HG03060 (cell line): ENCODE results near the gene CCDC171.

Experiments used
- ATAC-seq: cut with Tn5 transposase; IDR thresholded peaks from one replicate; pipeline ENCODE4 v1.9.1; 2021; ENCODE audit warnings: low read depth, moderate number of reproducible peaks; ENCODE audit not compliant: unreplicated experiment

The CCDC171 gene

DNA sequence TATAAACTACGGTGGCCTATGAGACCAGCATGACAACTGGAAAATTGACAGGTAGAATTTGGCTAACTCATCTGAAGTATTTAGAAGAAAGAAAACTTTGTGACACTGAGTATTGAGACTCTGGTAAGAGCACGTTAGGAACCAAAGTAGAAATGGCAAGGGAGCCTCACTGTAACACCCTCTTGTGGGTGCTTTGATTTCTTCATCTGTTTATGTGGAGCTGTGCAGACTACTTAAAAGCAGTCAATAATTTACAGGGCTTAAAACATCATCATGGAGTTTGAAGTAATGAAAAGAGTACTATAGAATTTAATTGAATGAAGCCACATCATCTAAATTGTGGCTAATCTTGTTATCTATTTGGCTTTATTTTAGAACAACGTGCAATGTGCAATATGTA is 414.2 kb downstream of the CCDC171 start:
- no peak for ATAC-seq

DNA sequence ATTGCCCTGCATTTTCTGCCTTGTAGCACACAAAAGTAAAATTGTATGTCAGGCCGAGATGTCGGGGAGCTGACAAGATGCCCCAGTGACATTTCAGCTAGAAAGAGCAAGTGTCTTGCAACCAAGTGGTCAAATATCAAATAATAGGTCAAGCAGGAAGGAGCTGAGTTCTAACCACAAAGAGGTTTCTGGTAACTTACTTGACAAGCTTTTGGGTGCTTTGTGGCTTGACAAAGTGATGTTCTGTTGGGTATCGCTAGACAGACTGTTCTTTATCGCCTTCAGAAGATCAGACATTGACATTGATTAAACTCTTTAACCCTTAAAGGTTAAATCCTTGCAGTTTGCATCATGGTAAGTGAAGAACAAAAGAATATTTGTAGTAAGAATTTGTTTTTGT is 419.9 kb downstream of the CCDC171 start:
- no peak for ATAC-seq

DNA sequence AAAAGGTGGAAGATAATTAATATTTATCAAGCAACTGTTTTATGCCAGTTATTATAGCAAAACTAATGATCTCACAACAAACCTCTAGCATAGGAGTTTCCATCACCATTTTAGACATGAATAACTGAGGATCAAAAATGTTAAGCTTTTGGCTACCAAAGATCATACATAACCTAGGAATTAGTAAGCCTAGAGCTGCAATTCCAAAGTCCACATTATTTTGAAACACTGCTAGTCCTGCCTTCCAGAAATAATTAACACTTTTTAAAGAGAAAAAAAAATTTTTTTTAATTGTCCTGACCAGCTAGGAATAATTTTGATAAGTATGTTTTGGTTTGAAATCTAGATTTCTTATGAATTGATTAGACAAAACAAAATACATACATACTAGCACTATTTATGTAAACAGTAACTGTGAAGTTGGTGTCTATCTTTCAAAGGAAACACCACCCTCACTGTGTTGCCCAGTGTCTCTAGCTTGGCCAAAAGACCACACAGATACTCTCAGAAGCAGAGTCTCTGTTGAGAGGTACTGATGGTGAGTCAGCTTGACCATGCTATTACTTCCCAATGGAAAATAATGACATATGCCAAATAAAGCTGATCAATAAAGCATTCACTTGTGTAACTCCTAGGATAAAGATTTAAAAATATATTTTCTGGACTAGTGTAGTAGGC is 422.4 kb downstream of the CCDC171 start:
- no peak for ATAC-seq

DNA sequence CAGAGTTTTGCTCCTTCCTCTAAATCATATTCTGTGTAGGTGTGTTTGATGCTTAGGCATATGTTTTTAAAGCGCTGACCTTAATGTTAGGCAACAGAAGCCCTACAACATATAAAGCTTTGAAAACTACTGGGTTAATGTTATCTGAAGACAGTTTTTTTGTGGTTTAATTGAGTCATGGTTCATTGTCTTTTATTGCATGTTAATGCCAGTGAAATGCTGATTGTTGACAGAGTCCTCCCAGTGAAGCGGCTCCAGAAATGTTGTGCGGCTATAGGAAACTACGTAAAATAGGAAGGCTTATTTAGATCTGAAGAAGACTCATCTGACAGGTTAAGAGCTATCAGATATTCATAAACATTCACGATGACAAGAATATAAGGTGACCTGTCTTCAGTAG is 424.6 kb downstream of the CCDC171 start:
- no peak for ATAC-seq

DNA sequence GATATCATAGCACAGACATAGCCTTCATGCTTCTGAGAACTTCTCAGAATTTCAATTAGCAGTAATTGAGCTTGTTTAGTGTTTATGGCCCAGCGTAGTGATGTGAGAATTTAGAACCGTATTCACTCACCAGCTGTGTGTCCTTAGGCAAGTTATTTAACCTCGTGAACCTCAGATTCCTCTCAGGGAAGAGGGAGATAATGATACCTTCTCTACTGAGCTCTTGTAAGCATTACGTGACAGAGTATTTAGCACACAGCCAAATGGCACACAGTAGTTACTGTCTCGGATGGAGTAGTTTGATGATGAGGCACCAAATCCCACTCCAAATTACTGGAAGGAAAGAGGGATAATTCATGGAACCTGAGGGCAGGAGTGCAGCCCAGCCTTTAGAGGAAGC is 429.3 kb downstream of the CCDC171 start:
- ATAC-seq, result no peak

DNA sequence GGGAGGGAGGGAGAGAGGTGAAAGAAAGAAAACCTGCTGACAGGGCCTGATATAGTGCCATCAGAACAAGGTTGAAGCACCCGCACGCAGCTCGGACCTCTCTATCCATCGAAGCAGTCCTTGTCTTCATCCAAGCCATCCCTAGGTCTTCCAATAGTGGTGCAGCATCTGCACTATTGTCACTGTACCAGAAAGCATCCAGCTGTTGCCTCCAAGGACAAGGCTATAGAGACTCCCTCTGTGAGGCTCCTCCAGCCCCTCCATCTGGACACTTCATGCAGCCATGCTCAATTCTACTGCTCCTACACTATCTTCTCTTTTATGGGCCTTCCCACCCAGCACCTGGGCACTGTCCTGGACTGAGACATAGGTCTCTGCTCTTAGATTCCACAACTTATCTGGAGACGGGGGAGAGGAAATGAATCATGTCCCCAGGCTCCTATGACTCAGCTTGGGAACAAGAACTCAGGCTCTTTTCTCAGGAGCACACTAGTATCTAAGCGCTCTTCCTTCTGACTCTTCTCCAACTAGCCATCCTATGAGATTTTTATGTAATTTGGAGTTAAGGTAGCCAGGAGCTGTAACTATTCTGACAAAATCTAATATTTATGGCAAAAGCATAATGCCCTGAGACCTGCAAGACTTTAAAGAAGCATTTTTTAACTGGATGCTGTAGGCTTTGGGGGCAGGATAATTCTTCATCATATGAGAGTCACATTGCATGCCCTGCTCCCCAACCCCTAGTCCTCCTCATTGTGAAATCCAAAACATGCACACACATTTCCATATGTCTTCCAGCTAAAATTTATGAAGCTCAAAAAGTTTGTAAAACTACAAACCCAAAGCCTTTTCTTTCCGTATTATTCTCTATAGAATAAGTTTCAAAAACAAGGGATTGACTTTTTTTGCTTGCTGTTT is 446.8 kb downstream of the CCDC171 start:
- no peak for ATAC-seq

DNA sequence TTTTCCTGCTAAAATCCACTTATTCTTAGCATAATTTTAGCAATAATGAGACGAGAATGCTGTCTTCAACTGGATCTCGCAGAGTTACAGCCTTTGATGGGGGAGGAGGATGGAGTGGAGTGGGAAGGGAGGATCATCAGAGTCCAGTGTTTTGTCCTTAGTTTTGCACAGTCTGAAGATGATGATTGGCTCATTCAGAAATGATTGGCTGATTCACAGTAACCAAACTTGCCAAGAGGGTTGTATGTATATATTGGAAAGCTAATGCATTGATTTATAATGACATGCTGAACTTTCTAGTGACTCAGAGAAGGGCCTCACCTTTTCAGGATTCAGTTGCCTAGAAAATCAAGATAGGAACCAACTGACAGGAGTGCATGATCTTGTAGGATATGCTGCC is 448.0 kb downstream of the CCDC171 start:
- no peak for ATAC-seq

DNA sequence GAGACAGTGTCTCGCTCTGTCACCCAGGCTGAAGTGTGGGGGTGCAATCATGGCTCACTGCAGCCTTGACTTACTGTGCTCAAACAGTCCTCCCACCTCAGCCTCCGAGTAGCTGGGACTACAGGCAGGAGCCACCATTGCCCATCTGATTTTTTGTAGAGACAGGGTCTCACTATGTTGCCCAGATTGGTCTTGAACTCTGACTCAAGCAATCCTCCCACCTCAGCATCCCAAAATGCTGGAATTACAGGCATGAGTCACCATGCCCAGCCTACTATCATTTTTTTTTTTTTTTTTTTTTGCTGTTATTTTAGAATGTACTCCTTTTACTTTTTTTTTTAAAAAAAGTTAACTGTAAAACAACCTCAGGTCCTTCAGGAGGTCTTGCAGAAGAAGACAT is 449.0 kb downstream of the CCDC171 start:
- ATAC-seq, result no peak

DNA sequence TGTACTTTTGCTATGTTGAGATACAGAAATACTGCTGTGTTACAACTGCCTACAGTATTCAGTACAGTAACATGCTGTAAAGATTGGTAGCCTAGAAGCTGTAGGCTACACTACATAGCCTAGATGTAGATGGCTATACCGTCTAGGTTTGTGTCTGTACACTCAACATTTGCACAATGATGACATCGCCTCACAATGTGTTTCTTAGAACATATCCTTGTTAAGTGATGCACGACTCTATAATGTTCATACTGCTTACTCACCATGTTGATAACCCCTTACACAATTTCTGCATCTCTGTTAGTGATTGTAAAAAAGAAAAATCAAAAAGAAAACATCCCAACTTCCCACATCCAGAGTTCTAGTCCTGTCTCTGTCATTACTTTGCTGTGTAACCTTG is 450.0 kb downstream of the CCDC171 start:
- ATAC-seq, result no peak

DNA sequence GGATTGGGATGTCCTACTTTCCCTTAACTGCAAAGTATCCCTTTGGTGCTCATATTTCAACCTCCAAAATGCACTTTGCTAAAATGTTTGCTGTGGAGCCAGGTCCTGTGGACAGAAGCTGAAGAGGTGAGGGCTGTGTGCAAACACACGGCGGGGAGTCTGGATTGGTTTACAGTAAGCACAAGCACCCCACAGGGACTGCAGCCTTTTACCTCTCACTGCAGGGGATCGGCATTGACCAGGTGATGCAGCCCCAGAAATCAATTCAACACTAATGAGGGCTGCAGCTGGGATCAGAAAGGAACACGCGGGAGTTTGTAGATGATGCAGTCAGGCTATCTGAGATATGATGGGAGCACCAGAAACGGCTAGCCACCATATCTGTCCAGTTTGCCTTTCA is 450.9 kb downstream of the CCDC171 start:
- ATAC-seq, result no peak

DNA sequence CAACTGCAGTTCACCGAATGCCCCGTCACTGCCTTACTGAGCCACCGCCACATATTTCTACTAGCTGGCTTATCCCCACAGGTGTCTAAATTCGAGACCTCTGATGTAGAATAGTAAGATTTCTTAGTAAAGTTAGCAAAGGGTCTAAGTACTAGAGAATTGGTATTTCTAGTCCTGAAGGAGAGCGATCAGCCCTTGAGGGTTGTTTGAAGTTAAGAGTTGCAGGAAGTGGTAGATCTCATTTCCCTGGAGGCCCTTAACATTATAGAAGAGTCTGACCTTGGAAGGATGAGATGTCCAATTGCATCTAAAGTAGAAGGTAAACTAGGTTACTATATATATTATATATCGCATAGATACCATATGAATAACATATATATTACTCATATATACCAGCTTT is 451.8 kb downstream of the CCDC171 start:
- ATAC-seq, result no peak

DNA sequence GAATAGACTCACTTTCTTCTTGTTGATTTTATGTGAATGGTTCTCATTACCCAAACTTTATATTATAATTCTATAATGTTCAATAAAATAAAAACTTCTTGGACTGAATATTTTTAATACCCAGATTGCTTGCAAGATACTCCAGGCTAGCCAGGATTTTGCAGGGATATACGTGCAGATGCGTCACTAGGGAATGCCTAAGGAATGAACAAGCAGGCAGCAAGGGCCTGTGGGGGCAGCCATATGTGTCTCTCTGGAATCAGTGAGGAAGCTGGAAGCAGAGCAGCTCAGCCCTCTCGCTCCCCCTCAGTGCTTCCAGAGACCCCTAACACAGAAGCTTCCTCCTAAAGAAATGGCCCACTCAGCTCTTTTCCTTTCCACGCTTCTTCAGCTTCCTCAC is 457.4 kb downstream of the CCDC171 start:
- ATAC-seq, result no peak

DNA sequence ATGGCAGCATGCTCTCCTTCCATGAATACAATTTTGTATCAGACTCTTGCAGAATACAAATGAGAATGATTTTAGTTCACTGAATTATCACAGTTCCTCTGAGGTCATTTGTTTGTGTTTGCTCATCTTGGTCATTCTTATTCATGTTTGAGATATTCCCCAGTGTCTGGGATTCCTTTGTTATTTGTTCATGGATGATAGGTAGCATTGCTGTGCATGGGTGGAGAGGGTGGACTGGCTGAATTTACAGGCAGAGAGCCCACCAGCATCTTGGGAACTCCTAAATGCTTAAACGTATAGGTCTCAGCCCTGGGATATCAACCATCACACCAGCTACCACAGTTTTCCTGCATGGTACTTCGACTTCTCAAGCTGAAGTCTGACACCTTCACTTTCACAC is 459.8 kb downstream of the CCDC171 start:
- no peak for ATAC-seq

DNA sequence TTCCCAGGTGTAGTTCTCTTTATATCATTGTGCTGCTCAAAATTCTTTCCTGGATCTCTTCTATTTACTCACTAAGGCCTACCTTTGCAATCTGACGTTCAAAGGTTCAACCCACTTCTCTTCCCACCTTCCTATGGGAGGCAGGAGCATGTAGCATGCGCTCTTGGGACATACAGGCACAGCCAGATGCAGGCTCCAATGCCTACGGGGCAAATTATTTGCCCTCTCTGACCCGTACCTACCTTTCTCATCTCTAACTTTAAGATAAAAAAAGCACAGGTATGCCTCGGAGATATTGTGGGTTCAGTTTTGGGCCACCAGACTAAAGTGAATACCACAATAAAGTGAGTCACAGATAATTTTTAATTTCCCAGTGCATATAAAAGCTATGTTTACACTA is 460.5 kb downstream of the CCDC171 start:
- ATAC-seq, result no peak

DNA sequence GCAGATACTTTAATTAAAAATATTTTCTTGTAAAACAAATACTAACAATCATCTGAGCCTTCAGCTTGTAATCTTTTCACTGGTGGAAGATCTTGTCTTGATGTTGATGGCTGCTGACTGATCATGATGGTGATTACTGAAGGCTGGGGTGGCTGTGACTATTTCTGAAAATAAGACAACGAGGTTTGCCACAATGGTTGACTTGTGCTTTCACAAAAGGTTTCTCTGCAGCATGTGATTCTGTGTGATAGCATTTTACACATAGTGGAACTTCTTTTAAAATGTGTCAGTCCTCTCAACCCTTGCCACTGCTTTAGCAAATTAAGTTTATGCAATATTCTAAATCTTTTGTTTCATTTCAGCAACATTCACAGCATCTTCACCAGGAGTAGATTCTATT is 461.0 kb downstream of the CCDC171 start:
- ATAC-seq, result no peak

DNA sequence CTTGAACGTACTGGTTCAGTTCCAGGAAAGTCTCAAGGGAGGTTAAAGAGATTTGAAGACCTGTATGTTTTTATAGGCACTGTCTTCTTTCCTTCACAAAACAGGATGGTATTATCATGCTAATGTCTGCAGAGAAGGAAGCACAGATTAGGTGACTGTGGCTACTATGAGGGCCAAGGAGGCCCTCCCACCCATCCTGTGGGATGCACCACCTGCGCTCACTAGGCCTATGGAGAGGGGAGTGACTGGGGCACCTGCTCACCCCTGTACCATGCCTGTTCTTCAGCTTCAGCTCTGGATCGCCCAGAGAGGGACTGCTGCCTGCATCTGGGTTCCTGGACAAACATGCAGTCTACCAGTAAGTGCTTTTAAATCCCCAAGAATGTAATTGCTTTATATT is 469.4 kb downstream of the CCDC171 start:
- no peak for ATAC-seq

DNA sequence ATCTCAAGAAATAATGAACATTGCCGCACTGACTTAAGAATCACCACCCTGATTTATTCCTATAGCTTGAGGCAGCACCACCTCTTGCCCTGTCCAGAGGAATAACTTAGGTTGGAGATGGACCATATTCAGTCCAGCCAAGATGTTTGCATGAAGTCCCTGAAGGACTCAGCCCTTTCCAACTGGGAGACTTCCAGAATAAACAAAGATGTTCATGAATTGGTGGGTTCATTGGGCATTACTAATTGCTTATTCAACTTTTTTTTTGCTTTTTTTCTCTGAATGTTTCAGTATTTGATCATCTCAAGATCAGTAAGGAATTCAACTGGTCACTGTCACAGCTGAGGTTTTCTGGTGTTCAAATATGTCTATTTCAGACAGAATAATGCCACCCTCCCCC is 470.6 kb downstream of the CCDC171 start:
- no peak for ATAC-seq
